ENCODE measurements around the gene DDX17.

Gene DDX17

DNA sequence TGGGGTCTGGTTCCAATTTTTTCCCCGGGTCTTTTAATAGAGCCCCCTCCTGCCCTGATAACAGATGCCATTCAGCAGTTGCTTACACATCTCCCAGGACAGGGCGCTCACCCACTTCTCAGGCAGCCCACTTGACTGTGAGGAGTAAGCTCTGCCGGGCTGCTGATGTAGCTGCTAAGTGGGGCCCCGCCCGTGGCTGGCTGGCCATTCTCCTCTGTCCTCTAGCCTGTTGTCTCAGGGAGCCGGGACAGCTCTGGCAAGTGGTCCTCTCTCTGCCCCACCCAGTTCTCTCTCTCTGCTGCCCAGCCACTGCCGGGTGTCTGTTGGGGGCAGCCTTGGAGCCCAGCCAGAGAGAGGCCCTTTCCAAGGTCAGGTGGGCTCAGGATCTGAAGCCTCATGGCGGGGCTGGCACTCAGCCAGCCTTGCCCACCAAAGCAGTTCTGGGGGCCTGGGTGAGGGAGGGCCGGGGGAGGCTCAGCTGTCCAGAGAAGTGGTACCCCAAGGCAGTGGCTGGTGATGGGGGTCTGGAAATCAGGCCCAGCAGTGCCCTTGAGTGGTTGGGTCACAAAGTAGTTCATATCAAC, 60.0 kb downstream of the DDX17 start:
- FAIRE-seq: no peak

DNA sequence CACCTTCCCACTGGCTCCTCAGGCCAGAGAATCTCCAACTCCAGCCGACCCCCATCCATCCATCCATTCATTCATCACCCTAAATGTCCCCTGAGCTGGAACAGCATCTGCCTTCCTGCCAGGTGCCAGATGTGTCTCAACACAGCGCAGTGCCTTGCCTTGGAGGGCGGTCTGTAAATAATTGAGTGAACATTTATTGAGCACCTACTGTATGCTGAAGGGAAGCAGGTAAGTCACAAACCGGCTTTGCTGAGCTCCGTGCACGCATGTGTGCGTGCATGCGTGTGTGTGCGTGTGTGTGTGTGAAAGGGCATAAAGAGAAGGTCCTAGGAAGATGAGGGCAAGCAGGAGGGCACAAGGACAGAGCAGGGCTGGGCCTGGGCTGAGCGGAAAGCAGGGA, 61.3 kb downstream of the DDX17 start:
- FAIRE-seq: no peak

DNA sequence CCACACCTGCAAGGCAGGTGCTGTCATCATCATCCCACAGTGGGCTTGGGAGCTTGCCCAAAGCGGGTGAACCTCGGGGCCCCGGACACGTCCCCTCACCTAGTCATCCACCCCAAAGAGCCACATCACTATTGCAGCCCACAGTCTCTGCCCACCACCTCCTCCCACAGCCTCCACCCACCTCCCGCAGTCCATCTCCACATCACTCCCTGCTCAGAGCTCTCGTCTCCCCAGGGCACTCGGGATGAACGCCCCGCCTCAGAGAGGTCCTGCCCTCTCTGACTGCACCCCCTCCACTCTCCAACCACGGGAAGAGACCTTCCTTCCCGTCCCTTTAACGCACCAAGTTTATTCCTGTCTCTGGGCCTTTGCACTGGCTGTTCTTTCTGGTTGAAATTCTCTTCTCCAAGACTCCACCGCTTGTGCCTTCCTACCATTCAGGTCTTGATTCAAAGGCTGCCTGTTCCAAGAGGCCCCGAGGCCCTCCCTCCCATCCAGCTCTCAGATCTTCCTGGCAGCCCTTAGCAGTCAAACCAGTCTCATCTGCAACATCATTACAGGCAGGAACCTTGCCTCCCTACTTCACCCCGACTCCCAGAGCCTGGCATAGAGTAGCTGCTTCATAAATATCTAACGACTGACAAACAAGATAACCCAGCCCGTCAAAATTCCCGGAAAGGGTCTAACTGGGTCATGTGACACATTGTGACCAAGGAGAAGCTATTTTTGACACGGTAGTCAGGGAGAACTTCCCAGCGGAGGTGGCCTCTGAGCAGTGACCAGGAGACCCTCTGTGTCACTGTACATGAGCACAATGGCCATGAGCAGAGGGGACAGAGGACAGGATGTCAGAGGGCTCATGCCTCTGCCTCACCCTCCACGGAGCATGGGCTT, 62.2 kb downstream of the DDX17 start:
- FAIRE-seq: no peak

DNA sequence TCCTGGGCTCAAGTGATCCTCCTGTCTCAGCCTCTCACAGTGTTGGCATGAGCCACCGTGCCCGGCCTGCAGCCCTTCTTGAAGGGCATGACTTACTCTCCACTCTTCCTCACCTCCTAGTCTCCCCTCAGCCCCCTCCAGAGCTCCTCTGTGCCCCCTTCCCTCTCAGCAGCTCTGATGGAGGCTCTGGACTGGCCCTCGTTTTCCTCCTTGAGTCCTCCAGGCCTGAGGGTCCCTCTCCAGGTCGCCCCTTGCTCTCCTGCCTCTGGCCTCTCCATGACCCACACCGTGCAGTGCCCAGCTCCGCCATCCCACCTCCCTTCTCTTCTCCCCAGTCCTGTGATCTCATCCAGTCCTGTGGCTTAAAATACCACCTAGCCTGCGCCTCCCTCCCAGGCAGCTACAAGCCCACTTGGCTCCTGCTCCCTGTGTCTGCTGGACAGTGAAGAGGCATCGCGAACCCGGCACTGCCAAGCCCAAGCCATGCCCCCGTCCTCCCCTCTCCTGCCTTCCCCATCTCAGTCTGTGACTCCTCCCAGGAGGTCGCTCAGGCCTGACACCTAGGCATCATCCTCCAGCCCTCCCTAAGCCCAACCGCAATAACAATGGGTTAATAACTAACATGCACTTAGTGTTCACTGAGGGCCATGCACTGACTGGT, 63.0 kb downstream of the DDX17 start:
- FAIRE-seq: no peak

DNA sequence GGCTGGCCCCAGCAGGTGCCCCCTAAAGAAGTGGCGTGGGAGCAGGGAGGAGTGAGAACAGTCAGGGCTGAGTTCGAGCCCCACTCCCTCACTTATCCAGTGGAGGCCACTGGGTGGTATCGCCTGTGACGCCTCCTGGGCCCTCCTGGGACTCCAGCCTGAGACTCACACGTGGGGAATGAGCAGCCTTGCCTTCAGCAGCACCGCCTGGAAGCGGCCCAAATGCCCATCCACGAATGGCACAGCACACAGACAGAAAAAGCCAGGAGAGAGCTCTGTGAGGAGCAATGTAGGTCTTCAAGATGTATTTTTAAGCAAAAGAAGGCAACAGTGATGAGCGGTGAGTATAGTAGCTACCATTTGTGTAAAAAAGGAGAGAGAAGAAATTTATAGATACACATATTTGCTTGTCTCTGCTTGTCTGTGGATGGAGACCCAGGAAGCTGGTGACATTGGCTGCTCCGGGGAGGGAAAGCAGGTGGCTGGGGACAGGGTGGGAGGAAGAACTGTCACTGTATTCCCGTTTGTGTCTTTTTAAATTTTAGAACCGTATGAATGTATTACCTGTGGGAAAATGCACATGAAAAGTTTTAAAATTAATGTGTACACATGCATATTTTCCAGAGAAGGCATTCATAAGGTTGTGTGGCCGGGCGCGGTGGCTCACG, 64.4 kb downstream of the DDX17 start:
- FAIRE-seq: no peak

DNA sequence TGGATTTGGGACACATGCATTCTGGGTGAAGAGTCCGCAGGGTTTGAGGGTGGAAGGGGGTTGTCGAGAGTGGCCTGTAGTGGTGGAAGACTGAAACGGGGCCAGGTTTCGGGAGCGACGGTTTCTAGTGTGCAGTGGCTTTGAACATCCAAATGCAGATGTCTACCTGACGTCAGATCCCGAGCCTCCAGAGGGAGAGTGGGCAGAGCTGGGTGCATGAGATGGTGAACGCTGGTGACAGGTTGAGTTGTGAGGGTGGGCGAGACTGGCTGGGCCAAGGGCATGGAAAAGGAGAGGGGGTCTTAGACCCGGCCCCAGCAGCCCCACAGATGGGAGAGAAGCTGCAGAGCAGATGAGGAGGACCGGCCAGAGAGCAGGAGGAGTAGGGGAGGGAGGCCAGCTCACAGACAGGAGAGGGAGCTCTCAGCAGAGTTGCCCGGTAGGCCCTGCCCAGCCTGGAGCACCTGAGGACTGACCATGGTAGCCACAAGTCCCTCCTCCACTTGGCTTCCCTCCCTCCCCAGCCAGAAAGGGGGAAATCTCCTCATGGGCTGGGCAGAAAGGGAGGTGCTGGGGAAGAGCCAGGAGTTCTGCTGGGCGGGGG, 65.3 kb downstream of the DDX17 start:
- FAIRE-seq: no peak

DNA sequence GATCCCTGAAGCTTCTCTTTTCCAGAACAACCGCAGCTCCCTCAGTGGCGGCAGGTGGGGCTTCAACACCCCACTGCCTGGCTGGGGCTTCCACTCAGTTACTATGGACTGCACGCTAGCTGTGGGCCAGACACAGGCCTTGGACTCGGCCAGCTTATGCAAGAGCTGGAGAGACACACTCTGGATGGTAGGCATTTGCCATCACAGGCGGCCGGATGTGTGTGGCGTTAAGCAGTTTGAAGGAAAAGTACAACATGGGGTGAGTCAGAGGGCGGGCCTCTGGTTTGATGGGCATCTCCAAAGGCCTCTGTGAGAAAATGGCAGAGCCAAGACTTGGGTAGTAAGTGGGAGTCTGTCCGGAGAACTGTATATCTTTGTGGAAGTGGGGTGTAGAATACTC, 68.7 kb downstream of the DDX17 start:
- FAIRE-seq: no peak

DNA sequence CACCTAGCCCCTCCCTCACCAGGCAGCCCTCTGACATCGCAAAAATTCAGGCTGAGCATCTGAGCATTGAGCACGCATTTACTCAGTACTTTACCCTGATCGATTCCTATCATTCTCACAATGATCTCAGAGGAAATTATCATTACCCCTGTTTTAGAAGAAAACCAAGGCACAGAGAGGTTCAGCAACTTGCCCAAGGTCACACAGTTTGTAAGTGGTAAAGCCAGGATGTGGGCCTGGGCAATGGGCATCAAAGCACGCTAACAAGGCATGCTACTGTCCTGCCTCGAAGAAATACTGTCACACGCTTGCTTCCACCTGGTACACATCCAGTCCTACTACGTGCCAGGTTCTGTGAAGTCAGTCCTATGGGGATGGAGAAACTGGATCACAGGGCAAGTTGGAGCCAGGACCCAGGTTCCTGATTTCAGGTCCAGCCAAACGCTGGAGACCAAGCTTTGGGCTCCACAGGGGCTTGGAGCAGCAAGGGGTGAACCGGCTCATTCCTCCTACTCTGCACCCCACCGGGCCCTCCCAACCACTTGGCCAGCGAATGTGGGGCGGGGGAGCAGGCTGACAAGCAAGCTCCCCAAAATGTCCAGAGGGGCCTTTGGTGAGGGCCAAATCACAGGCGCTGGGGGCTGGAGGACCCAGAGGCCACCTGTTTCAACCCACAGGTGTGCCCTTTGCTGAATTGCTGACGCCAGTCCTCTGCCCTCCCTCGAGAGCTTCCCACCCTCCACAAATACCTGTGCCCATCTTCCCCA, 69.3 kb downstream of the DDX17 start:
- FAIRE-seq: no peak

DNA sequence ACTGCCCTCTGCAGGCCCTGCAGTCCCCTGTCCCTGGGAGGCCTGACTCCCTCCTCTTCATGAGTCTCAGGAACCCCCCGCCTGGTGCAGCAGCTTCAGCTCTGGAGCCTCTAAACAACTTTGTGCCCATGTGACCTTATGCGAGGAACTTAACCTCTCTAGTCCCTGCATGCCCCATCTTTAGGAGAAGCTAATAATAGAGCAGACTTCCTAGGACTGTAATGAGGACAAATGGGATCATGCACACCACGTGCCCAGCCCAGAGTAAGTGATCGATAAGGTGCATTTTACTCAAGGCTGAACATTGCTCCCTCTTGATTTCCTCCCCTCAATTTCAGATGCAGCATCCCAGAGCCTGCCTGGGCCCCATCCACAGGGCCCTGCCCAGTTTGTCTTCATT, 70.1 kb downstream of the DDX17 start:
- no peak for FAIRE-seq

DNA sequence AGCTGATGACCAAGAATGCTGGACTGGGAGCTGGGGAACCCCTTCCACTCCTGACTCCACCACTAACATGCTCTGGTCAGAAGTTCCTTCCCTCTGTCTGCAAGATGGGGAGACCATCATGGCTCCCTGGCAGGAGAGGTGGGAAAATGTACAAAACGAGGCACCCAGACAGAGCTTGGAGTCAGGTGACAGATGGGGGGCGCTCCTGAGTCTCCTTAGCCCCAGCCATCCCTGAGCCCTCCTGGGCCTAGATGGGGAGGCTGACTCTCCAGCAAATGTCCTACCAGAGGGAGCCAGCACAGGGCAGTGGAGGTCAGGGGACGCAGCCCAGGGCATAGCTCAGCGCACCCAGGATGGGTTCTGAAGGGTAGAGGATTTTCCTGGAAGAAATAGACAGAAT, 71.1 kb downstream of the DDX17 start:
- FAIRE-seq: no peak

DNA sequence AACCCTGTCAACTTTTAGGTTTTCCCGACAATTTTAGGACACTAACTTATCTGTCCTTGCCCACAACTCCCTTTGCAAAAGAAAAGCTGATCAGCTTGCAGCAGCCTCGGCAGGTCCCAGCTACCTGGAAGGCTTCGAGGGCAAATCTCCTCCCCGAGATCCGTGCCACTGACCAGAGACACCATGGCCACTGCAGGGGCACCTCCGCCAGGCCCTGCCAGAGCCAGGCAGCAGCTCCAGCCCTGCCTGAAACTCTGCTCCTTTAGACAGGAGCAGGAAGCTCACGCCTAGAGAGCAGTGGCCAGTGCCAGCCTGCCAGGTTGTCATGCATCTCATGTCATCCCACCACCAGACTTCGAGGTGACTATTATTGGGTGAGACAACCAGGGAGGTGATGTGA, 72.2 kb downstream of the DDX17 start:
- FAIRE-seq: no peak

All from TTC549 (cell line).